ENCODE results near the gene ATP8A2.

DNA sequence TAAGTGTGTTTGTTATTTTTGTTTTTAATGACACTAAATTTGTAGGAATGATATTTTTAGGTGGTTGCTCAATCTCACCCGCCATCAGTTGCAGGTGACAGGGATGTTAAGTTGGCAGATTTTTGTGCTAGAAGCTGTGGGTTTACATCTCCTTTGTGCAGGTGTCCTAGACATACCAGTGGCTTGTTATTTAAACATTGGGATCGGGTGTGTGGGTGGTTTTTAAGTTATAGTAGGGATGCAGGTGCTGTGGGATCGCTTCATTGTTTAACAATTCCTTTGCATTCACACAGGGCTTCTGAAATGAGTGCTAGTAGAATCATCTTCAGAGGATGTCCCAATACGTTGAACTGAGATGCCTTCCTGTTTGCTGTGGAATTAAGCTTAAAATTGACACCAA is 580.1 kb downstream of the ATP8A2 start:
- TF ChIP-seq POLR2A (IDR thresholded peaks at IDR 0.05) = no peak
- no peak for TF ChIP-seq EP300 (IDR thresholded peaks at IDR 0.05)

Measured in upper lobe of left lung (tissue), 4 donors.